WERI-Rb-1 (cell line): ENCODE data around the gene LRSAM1.

Experiments
- DNase-seq: peaks from one replicate; pipeline ENCODE4 v3.0.0-alpha.2; 2020
- H3K27ac ChIP-seq: fragments of 250-450 bp; sonication (Bioruptor Pico); 2 replicates; pipeline ENCODE4 v1.5.1; 2020; ENCODE audit warnings: mild to moderate bottlenecking, moderate library complexity
- H3K27me3 ChIP-seq: fragments of 250-450 bp; sonication (Bioruptor Pico); 2 replicates; pipeline ENCODE4 v1.5.1; 2021; ENCODE audit warnings: mild to moderate bottlenecking, low read depth, moderate library complexity; ENCODE audit not compliant: insufficient read depth, severe bottlenecking
- H3K36me3 ChIP-seq: fragments of 250-450 bp; sonication (Bioruptor Pico); 2 replicates; pipeline ENCODE4 v1.5.1; 2020; ENCODE audit warnings: mild to moderate bottlenecking, moderate library complexity
- H3K4me3 ChIP-seq: 2 replicates; pipeline ENCODE4 v1.5.1; 2011; ENCODE audit warnings: low read depth, mild to moderate bottlenecking, control low read depth, low read length
- H3K9me3 ChIP-seq: fragments of 250-450 bp; sonication (Bioruptor Pico); 2 replicates; pipeline ENCODE4 v1.5.1; 2021; ENCODE audit warnings: mild to moderate bottlenecking, moderate library complexity; ENCODE audit not compliant: severe bottlenecking
- CTCF ChIP-seq: IDR thresholded peaks from 2 replicates; pipeline ENCODE4 v1.5.1; 2011; ENCODE audit warnings: low read depth, mild to moderate bottlenecking, control low read depth, inconsistent platforms, low read length

Gene LRSAM1

GRCh38 chr9:127430415-127430814 is 20.9 kb upstream of the LRSAM1 start:
- H3K4me3 ChIP-seq, result no peak overlapping the region
- DNase-seq, result no peak
- TF ChIP-seq CTCF, result no peak
- no peak overlapping the region for H3K27ac ChIP-seq
- H3K9me3 ChIP-seq, result no peaks in the 10 kb centered on the region
- H3K27me3 ChIP-seq, result no peaks in the 10 kb centered on the region
- peaks cover 92% of the 10 kb centered on the region for H3K36me3 ChIP-seq

GRCh38 chr9:127437497-127438264 is 13.6 kb upstream of the LRSAM1 start:
- Histone ChIP-seq H3K27me3 (no peaks in the 10 kb centered on the region), H3K4me3 (no peak overlapping the region), H3K36me3 (peaks cover 92% of the 10 kb centered on the region), H3K9me3 (peaks cover 5% of the 10 kb centered on the region), H3K27ac (peak overlapping the region; percentile 34)
- no peak for DNase-seq
- TF ChIP-seq CTCF, result peak; percentile 55

DNA sequence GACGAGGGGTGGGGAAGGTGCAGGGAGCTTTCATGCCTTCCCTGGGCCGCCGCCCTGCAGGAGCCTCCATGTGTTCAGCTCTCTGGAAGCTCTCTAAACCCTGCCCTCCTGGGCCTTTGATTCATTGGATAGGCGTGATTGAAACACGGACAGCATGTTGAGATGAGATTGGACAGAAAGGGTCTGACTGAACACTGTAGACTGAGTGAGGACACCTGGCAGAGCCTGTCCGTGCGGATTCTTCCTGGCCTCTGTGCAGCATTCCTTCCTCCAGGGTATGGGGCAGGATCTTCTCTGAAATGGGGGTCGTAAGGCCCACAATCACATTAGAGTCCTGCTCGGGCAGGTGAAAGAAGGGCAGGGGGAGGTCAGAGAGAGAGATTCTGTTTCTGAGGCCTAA is 12.9 kb upstream of the LRSAM1 start:
- Histone ChIP-seq H3K9me3 (peaks cover 7% of the 10 kb centered on the region), H3K4me3 (no peak overlapping the region), H3K27me3 (no peaks in the 10 kb centered on the region), H3K36me3 (peaks cover 92% of the 10 kb centered on the region), H3K27ac (peak overlapping the region; percentile 34)
- no peak for TF ChIP-seq CTCF
- DNase-seq, result no peak

DNA sequence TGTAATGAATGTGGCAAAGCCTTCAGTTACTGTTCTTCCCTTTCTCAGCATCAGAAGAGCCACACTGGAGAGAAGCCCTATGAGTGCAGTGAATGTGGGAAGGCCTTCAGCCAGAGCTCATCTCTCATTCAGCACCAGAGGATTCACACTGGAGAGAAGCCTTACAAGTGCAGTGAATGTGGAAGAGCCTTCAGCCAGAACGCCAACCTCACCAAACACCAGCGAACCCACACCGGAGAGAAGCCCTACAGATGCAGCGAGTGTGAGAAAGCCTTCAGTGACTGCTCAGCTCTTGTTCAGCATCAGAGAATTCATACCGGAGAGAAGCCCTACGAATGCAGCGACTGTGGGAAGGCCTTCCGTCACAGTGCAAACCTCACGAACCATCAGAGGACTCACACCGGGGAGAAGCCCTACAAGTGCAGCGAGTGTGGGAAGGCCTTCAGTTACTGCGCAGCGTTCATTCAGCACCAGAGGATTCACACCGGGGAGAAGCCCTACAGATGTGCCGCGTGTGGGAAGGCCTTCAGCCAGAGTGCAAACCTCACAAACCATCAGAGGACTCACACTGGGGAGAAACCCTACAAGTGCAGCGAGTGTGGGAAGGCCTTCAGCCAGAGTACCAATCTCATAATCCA is 6.9 kb upstream of the LRSAM1 start:
- Histone ChIP-seq H3K4me3 (no peak overlapping the region), H3K27me3 (no peaks in the 10 kb centered on the region), H3K27ac (no peak overlapping the region), H3K36me3 (peaks cover 92% of the 10 kb centered on the region), H3K9me3 (peaks cover 20% of the 10 kb centered on the region)
- DNase-seq, result no peak
- TF ChIP-seq CTCF, result no peak

GRCh38 chr9:127444921-127445850 is 6.1 kb upstream of the LRSAM1 start:
- Histone ChIP-seq H3K4me3 (no peak overlapping the region), H3K27me3 (no peaks in the 10 kb centered on the region), H3K27ac (no peak overlapping the region), H3K36me3 (peaks cover 96% of the 10 kb centered on the region), H3K9me3 (peaks cover 20% of the 10 kb centered on the region)
- no peak for DNase-seq
- TF ChIP-seq CTCF, result no peak
